H1 (cell line): Measurements from ENCODE around the gene HTRA1. TPM values are rescaled to one million over a fixed set of nuclear protein-coding genes. Genes with fewer than 3 reads are reported as not detected.

Experiments
- CTCF ChIA-PET: fragments of 300-600 bp; sonication (Branson Sonifier 250); formaldehyde crosslinking; loops from one replicate; lab custom pipeline; 2021; ENCODE audit not compliant: partially characterized antibody; lab: Charles Lee
- POLR2A ChIA-PET: fragments of 300-600 bp; sonication (Branson Sonifier 250); formaldehyde crosslinking; loops from one replicate; lab custom pipeline; 2021; ENCODE audit warnings: inconsistent platforms; ENCODE audit not compliant: partially characterized antibody; lab: Charles Lee
- DNase-seq, 2 experiments: peaks; one replicate each; pipeline versions ENCODE4 v3.0.0 to v3.0.0-alpha.2; 2010 to 2022; ENCODE audit warnings: low spot score in 2 of 2, low read depth in 1 of 2, mixed read lengths in 1 of 2
- FAIRE-seq: peaks from 2 replicates; lab custom pipeline; 2011; peaks lifted over from hg19 to GRCh38; lab: Jason Lieb, UNC
- H2AFZ ChIP-seq: 2 replicates; pipeline ENCODE4 v1.8.1; 2012; ENCODE audit warnings: low read length, inconsistent platforms
- H2AK5ac ChIP-seq: 2 replicates; pipeline ENCODE4 v1.6.1; 2013; ENCODE audit warnings: low read depth, low read length
- H2BK120ac ChIP-seq: replicated peaks from 2 replicates; pipeline ENCODE3; 2013; ENCODE audit warnings: low read depth, low read length, inconsistent platforms
- H2BK12ac ChIP-seq: 2 replicates; pipeline ENCODE4 v1.6.1; 2013; ENCODE audit warnings: low read depth, low read length
- H2BK15ac ChIP-seq: 2 replicates; pipeline ENCODE4 v1.6.1; 2013; ENCODE audit warnings: low read length
- H2BK20ac ChIP-seq: 2 replicates; pipeline ENCODE4 v1.6.1; 2013; ENCODE audit warnings: low read length
- H2BK5ac ChIP-seq: 2 replicates; pipeline ENCODE4 v1.6.1; 2013; ENCODE audit warnings: low read depth, low read length
- H3K14ac ChIP-seq: 2 replicates; pipeline ENCODE4 v1.6.1; 2013; ENCODE audit warnings: inconsistent platforms; ENCODE audit not compliant: insufficient read length
- H3K18ac ChIP-seq: 2 replicates; pipeline ENCODE4 v1.6.1; 2013; ENCODE audit warnings: low read length; ENCODE audit errors: extremely low read depth
- H3K23ac ChIP-seq: 2 replicates; pipeline ENCODE4 v1.6.1; 2013; ENCODE audit warnings: inconsistent platforms; ENCODE audit not compliant: insufficient read length
- H3K23me2 ChIP-seq: 2 replicates; pipeline ENCODE4 v1.6.1; 2013; ENCODE audit warnings: low read depth, low read length
- H3K27ac ChIP-seq: 2 replicates; pipeline ENCODE4 v1.6.1; 2011; ENCODE audit warnings: low read depth, low read length, inconsistent platforms
- H3K27me3 ChIP-seq, 4 experiments: replicated peaks in 1 of 4; 1 replicate in 1 of 4; 2 replicates in 3 of 4; pipeline versions ENCODE4 v1.6.1 to v1.8.1; 2011 to 2013; ENCODE audit warnings: low read length in 3 of 4, mild to moderate bottlenecking in 3 of 4, inconsistent platforms in 2 of 4, mixed read lengths in 2 of 4, moderate library complexity in 1 of 4; ENCODE audit not compliant: control insufficient read depth in 3 of 4, insufficient read depth in 3 of 4; ENCODE audit errors: extremely low read depth in 1 of 4
- H3K36me3 ChIP-seq, 4 experiments: 2 replicates each; pipeline versions ENCODE4 v1.6.1 to v1.8.1; 2011 to 2013; ENCODE audit warnings: mild to moderate bottlenecking in 4 of 4, low read length in 3 of 4, moderate library complexity in 2 of 4, control low read depth in 1 of 4, inconsistent platforms in 1 of 4; ENCODE audit not compliant: insufficient read depth in 4 of 4, control insufficient read depth in 2 of 4
- H3K4ac ChIP-seq: replicated peaks from 2 replicates; pipeline ENCODE3; 2013; ENCODE audit warnings: low read length, low read depth, mixed read lengths, inconsistent platforms; ENCODE audit not compliant: insufficient read length
- H3K4me1 ChIP-seq, 4 experiments: replicated peaks in 1 of 4; 1 replicate in 1 of 4; 2 replicates in 3 of 4; pipeline versions ENCODE4 v1.6.1 to v1.8.1; 2011 to 2013; ENCODE audit warnings: low read length in 3 of 4, inconsistent platforms in 2 of 4, mixed read lengths in 1 of 4; ENCODE audit not compliant: insufficient read depth in 4 of 4, control insufficient read depth in 3 of 4
- H3K4me2 ChIP-seq, 2 experiments: 2 replicates each; pipeline versions ENCODE4 v1.6.1 to v1.8.1; 2011 to 2013; ENCODE audit warnings: low read depth in 2 of 2, low read length in 2 of 2, control low read depth in 1 of 2, inconsistent platforms in 1 of 2, mild to moderate bottlenecking in 1 of 2; ENCODE audit not compliant: insufficient read depth in 1 of 2
- H3K4me3 ChIP-seq, 4 experiments: fragments of 200-600, 300-600 bp in 1 of 4; sonication (generic), shearing (Covaris generic), sonication (Bioruptor Twin) in 1 of 4; 2 replicates each; pipeline versions ENCODE4 v1.5.1 to v1.8.1; 2011 to 2016; ENCODE audit warnings: low read length in 4 of 4, low read depth in 3 of 4, control low read depth in 2 of 4, inconsistent platforms in 2 of 4, mild to moderate bottlenecking in 2 of 4, mixed read lengths in 1 of 4, moderate library complexity in 1 of 4; ENCODE audit not compliant: insufficient read depth in 2 of 4; ENCODE audit errors: extremely low read depth in 1 of 4
- H3K56ac ChIP-seq: replicated peaks from 2 replicates; pipeline ENCODE3; 2013; ENCODE audit warnings: low read depth, mild to moderate bottlenecking, mixed read lengths, low read length, inconsistent platforms; ENCODE audit not compliant: insufficient read length
- H3K79me1 ChIP-seq: 2 replicates; pipeline ENCODE4 v1.6.1; 2013; ENCODE audit warnings: low read depth, low read length, control low read depth
- H3K79me2 ChIP-seq, 2 experiments: 2 replicates each; pipeline versions ENCODE4 v1.6.1 to v1.8.1; 2012 to 2013; ENCODE audit warnings: low read length in 2 of 2, mild to moderate bottlenecking in 2 of 2, inconsistent platforms in 1 of 2; ENCODE audit not compliant: insufficient read depth in 2 of 2, control insufficient read depth in 1 of 2
- H3K9ac ChIP-seq, 4 experiments: replicated peaks in 1 of 4; 1 replicate in 1 of 4; 2 replicates in 3 of 4; pipeline versions ENCODE4 v1.6.1 to v1.8.1; 2011 to 2013; ENCODE audit warnings: low read depth in 3 of 4, low read length in 3 of 4, control low read depth in 2 of 4, mild to moderate bottlenecking in 2 of 4, moderate library complexity in 2 of 4, inconsistent platforms in 1 of 4; ENCODE audit errors: extremely low read depth in 1 of 4
- H3K9me3 ChIP-seq, 2 experiments: 2 replicates each; pipeline versions ENCODE4 v1.6.1 to v1.8.1; 2012 to 2013; ENCODE audit warnings: mild to moderate bottlenecking in 2 of 2, moderate library complexity in 2 of 2, control low read depth in 1 of 2, inconsistent platforms in 1 of 2, low read depth in 1 of 2, low read length in 1 of 2, mixed read lengths in 1 of 2; ENCODE audit not compliant: insufficient read depth in 2 of 2
- H4K20me1 ChIP-seq, 2 experiments: replicated peaks in 1 of 2; 2 replicates each; pipeline versions ENCODE3 to v1.8.1; 2011 to 2013; ENCODE audit warnings: inconsistent platforms in 2 of 2, low read length in 2 of 2, mild to moderate bottlenecking in 1 of 2; ENCODE audit not compliant: insufficient read depth in 2 of 2, control insufficient read depth in 1 of 2
- H4K5ac ChIP-seq: 2 replicates; pipeline ENCODE4 v1.6.1; 2013; ENCODE audit warnings: low read length, low read depth, mixed read lengths, inconsistent platforms; ENCODE audit not compliant: insufficient read length
- H4K8ac ChIP-seq: 2 replicates; pipeline ENCODE4 v1.8.0; 2013; ENCODE audit warnings: mild to moderate bottlenecking, moderate library complexity, low read length, inconsistent platforms; ENCODE audit not compliant: insufficient read depth; ENCODE audit errors: extremely low read depth
- H4K91ac ChIP-seq: replicated peaks from 2 replicates; pipeline ENCODE3; 2013; ENCODE audit warnings: low read length, mixed read lengths, inconsistent platforms; ENCODE audit not compliant: insufficient read length
- BCL11A ChIP-seq, 2 experiments: IDR thresholded peaks; one replicate each; pipeline ENCODE4 v1.6.1; 2011; ENCODE audit warnings: low read depth in 2 of 2, low read length in 2 of 2, mild to moderate bottlenecking in 2 of 2
- CBX5 ChIP-seq: fragments of 300-800, 300-1000 bp; sonication (generic); IDR thresholded peaks from 2 replicates; pipeline ENCODE4 v1.7.1; 2016; ENCODE audit warnings: antibody characterized with exemption, low read length, low read depth
- E2F6 ChIP-seq: IDR thresholded peaks from 2 replicates; pipeline ENCODE4 v1.6.1; 2012; ENCODE audit warnings: inconsistent platforms
- EZH2 ChIP-seq: fragments of 200-600 bp; sonication (generic); IDR thresholded peaks from 2 replicates; pipeline ENCODE4 v1.7.1; 2012; ENCODE audit warnings: low read depth, mild to moderate bottlenecking, moderate library complexity, low read length, inconsistent platforms; ENCODE audit not compliant: severe bottlenecking
- GABPA ChIP-seq: IDR thresholded peaks from 2 replicates; pipeline ENCODE4 v1.6.1; 2011; ENCODE audit warnings: mild to moderate bottlenecking, low read length, moderate library complexity, borderline replicate concordance; ENCODE audit not compliant: insufficient read depth
- GTF2F1 ChIP-seq: IDR thresholded peaks from 2 replicates; pipeline ENCODE4 v1.6.1; 2012; ENCODE audit warnings: low read depth, low read length, improper control_type of control experiment, borderline replicate concordance
- HDAC6 ChIP-seq: IDR thresholded peaks from one replicate; pipeline ENCODE4 v1.7.1; 2012; ENCODE audit warnings: low read depth, mild to moderate bottlenecking, inconsistent platforms, low read length, moderate library complexity
- KDM1A ChIP-seq: fragments of 200-600, 300-600 bp; sonication (generic); IDR thresholded peaks from 2 replicates; pipeline ENCODE4 v1.7.1; 2016; ENCODE audit warnings: mild to moderate bottlenecking, low read length, borderline replicate concordance
- PHF8 ChIP-seq: fragments of 200-600 bp; sonication (generic); conservative IDR thresholded peaks from 2 replicates; pipeline ENCODE4 v1.7.1; 2012; ENCODE audit warnings: low read depth, mild to moderate bottlenecking, inconsistent platforms, low read length, moderate library complexity
- SP2 ChIP-seq: IDR thresholded peaks from 2 replicates; pipeline ENCODE4 v1.6.1; 2012; ENCODE audit warnings: mild to moderate bottlenecking, low read length, inconsistent platforms
- WGBS, 2 experiments: shearing (Covaris generic) in 1 of 2; methylation state at CpG; one replicate each; pipeline versions ENCODE4 v1.1.6 to v1.1.7; 2013 to 2015; ENCODE audit warnings: low lambda C conversion rate in 2 of 2, mixed read lengths in 2 of 2, inconsistent platforms in 1 of 2, low coverage in 1 of 2, missing lambda C conversion rate in 1 of 2; ENCODE audit not compliant: insufficient replicate concordance in 2 of 2, insufficient coverage in 1 of 2, insufficient read length in 1 of 2; ENCODE audit errors: extremely low coverage in 1 of 2, missing lambda C conversion rate in 1 of 2; 5-methylcytosine and 5-hydroxymethylcytosine counted together
- polyA plus RNA-seq, 7 experiments: library from polyadenylated mRNA; depleted of rRNA in 3 of 7; stranded (reverse) in 5 of 7; unstranded in 2 of 7; fragments of >200 nt in 5 of 7; fragments of 200-250 nt in 2 of 7; gene quantifications; 1 replicate in 5 of 7; 2 replicates in 1 of 7; 4 replicates in 1 of 7; pipeline versions ENCODE4 v1.2.1 to v1.2.3, GENCODE V29; 2011 to 2013; ENCODE audit warnings: missing spikeins in 2 of 7, mixed read lengths in 2 of 7
- total RNA-seq: library from RNA; stranded (reverse); fragmentation: NEBNext Ultra II Directional; extraction: Animal tissue kit (Norgen Biotek cat#: 25700); gene quantifications from 2 replicates; pipeline ENCODE4 v1.2.1, GENCODE V29; 2021

HTRA1 gene
- total and polyA plus RNA-seq, 2 of the 8 experiments (the other 6 are each of a cell fraction or from before 2014, with no cell fraction given): 15.8 to 20.1 TPM

GRCh38 chr10:122531939-122532338 is 70.6 kb downstream of the HTRA1 start:
- DNase-seq: no peak
- POLR2A ChIA-PET: no interaction called here
- no peak overlapping the region for H4K8ac ChIP-seq
- no peak overlapping the region for H2BK12ac ChIP-seq
- no peak overlapping the region for H3K4me2 ChIP-seq
- H3K36me3 ChIP-seq: no peaks in the 10 kb centered on the region
- H3K27me3 ChIP-seq: no peaks in the 10 kb centered on the region
- TF ChIP-seq SP2: no peak
- no peak for TF ChIP-seq HDAC6
- no peak for TF ChIP-seq E2F6
- TF ChIP-seq KDM1A: no peak
- no peak for TF ChIP-seq EZH2
- no peak for TF ChIP-seq BCL11A (IDR thresholded peaks at IDR 0.05; ENCODE audit: low read depth in 2 of 2, low read length in 2 of 2)
- TF ChIP-seq PHF8: no peak
- TF ChIP-seq CBX5: no peak
- no peak for TF ChIP-seq GTF2F1
- TF ChIP-seq GABPA: no peak
- TF ChIP-seq, all 59 proteins: peak for 0
- H4K20me1 ChIP-seq: no peaks in the 10 kb centered on the region
- no peak overlapping the region for H3K4me3 ChIP-seq
- no peak overlapping the region for H3K9ac ChIP-seq
- WGBS, 2 experiments: 82% methylated on average over 3 of the region's 3 CpGs; no CpG with 5 or more reads in 1 of the 2 experiments
- no peak overlapping the region for H2BK5ac ChIP-seq
- no peaks in the 10 kb centered on the region for H3K79me1 ChIP-seq
- no peak for FAIRE-seq
- no peak overlapping the region for H2BK20ac ChIP-seq
- H3K9me3 ChIP-seq: 0 out of 4 replicates have a peak, but pooled peaks cover 0 to 3% of the 10 kb centered on the region in 2 experiments
- no peak overlapping the region for H3K56ac ChIP-seq
- H3K27ac ChIP-seq: no peak overlapping the region
- H3K4me1 ChIP-seq: no peaks in the 10 kb centered on the region
- H3K14ac ChIP-seq: no peak overlapping the region
- no peak overlapping the region for H2AK5ac ChIP-seq
- no peak overlapping the region for H3K18ac ChIP-seq
- no peak overlapping the region for H3K4ac ChIP-seq
- no peak overlapping the region for H3K23ac ChIP-seq
- no peak overlapping the region for H2BK120ac ChIP-seq
- CTCF ChIA-PET: no interaction called here
- no peak overlapping the region for H2AFZ ChIP-seq
- no peak overlapping the region for H4K5ac ChIP-seq
- no peaks in the 10 kb centered on the region for H3K79me2 ChIP-seq
- H3K23me2 ChIP-seq: no peaks in the 10 kb centered on the region
- H4K91ac ChIP-seq: no peak overlapping the region
- no peak overlapping the region for H2BK15ac ChIP-seq
